Measurements from ENCODE around the gene AAGAB.

GRCh38 chr15:67184208-67184925, 70.1 kb downstream of the AAGAB start:
- TF ChIP-seq, protein P1, sequence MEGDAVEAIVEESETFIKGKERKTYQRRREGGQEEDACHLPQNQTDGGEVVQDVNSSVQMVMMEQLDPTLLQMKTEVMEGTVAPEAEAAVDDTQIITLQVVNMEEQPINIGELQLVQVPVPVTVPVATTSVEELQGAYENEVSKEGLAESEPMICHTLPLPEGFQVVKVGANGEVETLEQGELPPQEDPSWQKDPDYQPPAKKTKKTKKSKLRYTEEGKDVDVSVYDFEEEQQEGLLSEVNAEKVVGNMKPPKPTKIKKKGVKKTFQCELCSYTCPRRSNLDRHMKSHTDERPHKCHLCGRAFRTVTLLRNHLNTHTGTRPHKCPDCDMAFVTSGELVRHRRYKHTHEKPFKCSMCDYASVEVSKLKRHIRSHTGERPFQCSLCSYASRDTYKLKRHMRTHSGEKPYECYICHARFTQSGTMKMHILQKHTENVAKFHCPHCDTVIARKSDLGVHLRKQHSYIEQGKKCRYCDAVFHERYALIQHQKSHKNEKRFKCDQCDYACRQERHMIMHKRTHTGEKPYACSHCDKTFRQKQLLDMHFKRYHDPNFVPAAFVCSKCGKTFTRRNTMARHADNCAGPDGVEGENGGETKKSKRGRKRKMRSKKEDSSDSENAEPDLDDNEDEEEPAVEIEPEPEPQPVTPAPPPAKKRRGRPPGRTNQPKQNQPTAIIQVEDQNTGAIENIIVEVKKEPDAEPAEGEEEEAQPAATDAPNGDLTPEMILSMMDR (IDR thresholded peaks at IDR 0.05) = no peak
- TF ChIP-seq POLR2A (IDR thresholded peaks at IDR 0.05) = no peak

All from testis (tissue), 2 donors.